NCI-H2196 treated with DMSO at 0.1 percent for 48 hours (cell line): ENCODE measurements around the gene KCNH3.
"Not testable (repeated sequence)": the region's sequence is repeated elsewhere in the genome, so short reads cannot be mapped to it uniquely, and the experiment has no call there.

ENCODE experiments used
- DNase-seq: peaks from one replicate; lab custom pipeline; 2025; ENCODE audit not compliant: unreplicated experiment; lab: John Stamatoyannopoulos, UW

The KCNH3 gene, protein sequence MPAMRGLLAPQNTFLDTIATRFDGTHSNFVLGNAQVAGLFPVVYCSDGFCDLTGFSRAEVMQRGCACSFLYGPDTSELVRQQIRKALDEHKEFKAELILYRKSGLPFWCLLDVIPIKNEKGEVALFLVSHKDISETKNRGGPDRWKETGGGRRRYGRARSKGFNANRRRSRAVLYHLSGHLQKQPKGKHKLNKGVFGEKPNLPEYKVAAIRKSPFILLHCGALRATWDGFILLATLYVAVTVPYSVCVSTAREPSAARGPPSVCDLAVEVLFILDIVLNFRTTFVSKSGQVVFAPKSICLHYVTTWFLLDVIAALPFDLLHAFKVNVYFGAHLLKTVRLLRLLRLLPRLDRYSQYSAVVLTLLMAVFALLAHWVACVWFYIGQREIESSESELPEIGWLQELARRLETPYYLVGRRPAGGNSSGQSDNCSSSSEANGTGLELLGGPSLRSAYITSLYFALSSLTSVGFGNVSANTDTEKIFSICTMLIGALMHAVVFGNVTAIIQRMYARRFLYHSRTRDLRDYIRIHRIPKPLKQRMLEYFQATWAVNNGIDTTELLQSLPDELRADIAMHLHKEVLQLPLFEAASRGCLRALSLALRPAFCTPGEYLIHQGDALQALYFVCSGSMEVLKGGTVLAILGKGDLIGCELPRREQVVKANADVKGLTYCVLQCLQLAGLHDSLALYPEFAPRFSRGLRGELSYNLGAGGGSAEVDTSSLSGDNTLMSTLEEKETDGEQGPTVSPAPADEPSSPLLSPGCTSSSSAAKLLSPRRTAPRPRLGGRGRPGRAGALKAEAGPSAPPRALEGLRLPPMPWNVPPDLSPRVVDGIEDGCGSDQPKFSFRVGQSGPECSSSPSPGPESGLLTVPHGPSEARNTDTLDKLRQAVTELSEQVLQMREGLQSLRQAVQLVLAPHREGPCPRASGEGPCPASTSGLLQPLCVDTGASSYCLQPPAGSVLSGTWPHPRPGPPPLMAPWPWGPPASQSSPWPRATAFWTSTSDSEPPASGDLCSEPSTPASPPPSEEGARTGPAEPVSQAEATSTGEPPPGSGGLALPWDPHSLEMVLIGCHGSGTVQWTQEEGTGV

DNA sequence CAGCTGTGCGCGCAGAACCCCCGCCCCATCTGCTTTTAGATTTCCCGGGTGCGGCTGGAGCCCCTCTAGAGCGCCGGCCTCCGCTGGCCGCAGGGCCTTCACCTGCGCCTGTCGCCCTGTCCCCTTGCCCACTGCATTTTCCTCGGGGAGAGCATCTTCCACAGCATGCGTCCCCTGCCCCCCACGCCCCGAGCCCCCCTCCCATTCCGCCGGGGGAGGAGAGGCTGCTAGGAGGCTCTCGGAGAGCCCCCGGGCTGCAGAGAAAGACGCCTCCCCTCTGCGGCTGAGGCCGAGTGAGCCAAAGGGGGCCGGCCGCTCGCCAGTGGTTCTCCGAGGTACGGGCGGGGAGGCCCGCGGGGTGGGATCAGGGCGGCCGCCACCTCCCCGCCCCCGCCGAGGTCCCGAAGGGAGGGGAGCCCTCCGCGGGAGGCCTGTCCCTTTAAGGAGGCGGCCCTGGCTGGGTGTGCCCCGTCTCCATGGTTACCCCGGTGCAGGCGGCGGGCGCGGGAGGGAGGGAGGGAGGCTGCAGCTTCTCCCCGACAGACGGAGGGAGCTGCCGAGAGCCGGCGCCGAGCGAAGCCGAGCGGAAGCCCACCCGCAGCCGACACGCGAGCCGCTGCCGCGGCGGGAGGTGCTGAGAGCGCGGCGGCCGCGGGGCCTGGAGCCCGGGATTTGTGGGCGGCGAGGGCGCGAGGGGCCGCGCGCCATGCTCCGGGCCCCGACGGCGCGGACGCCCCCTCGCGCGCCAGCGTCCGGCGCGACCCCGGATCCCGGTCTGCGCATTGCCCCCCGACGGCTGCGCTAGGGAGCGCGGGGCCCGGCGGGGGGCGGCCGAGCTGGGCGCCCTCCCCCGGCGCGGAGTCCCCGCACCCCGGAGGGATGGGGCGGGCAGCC lies at the start of gene KCNH3:
KCNH3 (plus strand) TSS at position 521 of the 894 bp plus-strand sequence. CDS start 387 bp downstream, outside the sequence.
- peak; percentile 65 for DNase-seq

DNA sequence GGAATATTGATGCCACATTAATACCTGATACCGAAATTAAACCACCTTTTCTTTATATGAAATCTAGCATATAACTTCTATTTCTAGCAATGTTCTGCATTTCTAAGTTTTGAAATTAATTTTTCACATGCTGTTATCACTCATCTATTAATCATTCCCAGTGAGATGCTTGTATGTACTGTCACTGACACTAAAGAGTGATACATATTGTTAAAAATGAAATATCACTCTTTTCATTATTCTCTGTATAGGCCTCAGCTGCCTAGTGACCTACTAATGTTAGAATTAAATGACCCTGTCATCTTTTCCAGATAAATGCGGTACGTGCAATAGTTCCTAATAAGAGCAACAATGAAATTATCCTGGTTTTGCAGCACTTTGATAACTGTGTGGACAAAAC lies 49.7 kb upstream of the KCNH3 start:
- no peak for DNase-seq

DNA sequence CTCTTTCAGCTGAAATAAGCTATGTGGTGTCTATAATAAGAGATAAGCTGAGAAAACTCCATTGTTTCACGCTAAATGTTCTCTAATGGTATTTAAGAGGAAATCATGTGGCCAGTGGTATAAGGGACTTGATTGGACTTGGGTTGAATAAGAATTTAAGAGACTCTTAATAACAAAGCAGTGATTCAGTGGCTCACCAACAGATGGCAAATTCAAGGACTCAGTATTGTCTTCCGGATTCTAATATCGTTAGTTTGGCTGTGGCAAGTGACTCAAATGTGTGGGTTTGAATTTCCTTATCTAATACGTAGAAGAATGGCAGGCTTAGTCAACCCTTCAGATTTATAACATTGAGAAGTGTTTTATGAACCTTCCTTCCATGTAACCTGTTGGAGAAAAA lies 49.1 kb upstream of the KCNH3 start:
- DNase-seq = no peak

DNA sequence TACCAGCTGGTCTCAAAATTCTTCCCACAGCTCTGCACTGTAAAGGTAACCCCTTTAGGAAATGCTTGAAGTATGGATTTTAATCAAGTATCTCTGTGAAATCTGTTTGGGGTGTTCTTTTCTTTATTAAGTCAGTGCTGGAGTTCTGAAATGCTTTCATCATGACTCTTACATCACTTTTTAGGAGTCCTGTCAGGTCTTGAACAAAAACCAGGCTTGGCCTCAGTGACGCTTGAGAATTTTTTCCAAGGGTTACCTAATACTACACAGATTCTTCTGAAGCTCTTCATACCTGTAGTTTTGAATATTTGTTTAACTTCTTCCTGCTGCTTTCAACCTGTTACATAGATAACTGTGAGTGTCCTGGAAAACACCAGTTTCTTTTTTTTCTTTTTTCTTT lies 47.0 kb upstream of the KCNH3 start:
- no peak for DNase-seq

DNA sequence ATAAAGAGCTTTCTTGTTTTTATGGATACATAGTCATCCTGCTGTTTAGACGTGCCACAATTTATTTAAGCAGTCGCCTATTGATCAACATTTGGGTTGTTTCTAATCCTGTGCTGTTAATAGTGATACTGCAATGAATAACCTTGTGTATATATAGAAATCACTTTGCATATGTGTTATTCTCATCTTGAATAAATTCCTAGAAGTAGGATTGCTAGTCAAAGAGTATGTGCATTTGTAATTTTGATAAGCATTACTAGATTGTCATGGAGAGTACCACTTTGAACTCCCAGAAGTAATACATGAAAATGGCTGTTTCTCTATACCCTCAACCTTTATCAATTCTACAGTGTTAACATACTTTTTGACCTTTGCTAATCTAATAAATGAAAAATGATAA lies 44.9 kb upstream of the KCNH3 start:
- no peak for DNase-seq

DNA sequence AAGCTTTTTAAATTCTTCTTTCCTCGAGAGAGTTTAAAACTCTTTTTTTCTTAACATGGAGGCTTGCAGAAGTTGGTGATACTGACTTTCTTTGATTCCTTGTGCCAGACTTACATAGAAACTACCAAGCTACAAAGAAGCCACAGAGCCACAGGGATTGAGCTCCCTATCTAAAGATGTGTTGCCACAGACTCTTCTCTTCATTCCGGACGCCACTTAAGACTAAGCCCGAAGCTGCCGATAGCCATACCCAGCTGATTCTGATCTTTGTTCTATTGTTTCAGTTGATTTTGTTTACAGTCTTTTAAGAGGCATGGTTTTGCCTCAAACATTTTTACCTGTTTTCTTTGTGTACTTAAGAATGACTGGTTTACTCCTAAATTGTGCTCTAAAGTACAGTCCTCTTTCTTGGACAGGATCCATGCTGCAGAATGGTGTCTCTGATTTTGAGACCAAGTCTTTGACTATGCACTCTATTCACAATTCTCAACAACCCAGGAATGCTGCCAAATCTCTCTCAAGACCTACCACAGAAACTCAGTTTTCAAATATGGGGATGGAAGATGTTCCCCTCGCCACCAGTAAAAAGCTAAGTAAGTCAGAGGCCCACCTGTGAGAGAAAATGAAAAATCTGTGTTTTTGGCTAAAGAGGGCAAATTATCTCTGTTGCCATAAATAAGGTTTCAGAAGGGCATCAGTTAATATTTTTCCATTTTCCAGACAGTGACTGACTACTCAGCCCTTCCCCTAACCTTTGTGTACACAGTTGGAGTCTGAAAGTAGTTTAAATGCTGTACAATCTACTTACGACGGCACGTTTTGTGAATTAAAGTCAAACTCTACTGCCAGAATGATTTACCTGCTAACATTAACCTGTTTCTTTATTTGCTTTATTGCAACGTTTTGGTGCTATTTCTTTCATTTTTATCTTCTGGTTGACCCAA lies 42.1 kb upstream of the KCNH3 start:
- DNase-seq = no peak

DNA sequence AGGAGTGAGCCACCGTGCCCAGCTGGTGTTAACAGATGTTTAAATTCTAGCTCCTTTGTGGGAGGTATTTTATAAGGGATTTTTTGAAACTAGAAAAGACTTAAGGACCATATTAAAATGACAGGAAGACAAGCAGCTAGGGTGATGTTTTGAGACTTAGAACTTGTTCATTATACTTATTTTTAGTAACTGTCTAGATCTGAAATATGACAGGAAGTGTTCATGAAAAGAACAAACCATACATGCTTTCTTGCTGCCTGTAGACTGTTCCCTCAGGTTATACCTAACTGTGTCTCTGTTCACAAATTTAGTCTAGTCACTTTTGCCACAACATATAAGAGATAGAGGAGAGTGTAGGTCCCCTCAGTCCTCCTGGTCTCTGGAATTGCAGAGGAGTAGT lies 36.9 kb upstream of the KCNH3 start:
- no peak for DNase-seq

DNA sequence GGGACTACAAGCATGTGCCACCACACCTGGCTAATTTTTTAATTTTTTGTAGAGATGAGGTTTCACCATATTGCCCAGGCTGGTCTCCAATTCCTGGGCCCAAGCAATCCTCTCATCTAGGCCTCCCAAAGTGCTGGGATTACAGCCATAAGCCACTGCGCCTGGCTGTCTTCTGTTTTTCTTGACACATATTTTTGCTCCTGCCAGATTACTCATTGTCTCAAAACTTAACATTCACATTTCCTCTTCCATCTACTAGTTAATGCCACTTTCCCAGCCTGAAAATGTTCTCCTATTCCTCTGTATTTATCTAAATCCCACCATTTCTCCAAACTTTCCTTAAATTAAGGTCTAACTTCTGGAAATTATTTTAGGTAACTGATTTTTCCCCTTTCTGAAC lies 36.2 kb upstream of the KCNH3 start:
- DNase-seq = no peak

DNA sequence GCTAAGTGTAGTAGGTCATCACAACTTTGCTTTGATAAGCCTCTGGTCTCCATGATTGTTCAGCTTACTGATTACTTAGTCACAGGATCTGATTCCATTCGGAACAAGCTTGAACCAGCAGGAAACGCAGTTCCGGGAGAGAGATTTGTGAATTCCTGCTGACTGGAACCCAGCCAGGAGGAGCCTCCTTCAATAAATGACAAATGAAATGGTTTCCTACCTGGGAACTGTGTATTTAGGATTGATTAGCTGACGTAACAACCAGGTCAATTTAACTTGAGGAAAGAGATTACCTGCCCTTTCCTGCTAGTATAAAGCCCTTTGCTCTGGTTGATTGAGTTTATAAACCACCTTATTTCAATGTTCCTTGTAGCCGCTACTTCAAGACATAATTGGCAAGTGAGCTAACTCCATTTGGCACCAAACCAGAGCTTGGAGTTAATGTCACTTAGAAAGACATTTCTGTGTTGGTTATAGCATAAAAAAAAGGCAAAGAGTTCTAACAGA lies 35.1 kb upstream of the KCNH3 start:
- no peak for DNase-seq

DNA sequence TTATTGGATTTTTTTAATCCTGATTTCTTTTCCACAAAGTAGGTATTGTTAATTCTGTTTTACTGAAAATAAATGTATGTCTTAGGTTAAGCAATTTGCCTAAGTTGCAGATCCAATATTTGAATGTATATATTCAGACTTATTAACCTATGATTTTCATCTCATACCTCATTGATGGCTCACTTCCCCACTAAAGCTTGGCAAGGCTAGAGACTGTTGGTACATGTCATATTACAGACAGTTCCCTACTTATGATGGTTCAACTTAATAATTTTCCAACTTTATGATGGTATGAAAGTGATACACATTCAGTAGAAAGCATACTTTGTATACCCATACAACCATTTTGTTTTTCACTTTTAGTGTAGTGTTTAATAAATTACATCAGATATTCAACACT lies 33.2 kb upstream of the KCNH3 start:
- no peak for DNase-seq

DNA sequence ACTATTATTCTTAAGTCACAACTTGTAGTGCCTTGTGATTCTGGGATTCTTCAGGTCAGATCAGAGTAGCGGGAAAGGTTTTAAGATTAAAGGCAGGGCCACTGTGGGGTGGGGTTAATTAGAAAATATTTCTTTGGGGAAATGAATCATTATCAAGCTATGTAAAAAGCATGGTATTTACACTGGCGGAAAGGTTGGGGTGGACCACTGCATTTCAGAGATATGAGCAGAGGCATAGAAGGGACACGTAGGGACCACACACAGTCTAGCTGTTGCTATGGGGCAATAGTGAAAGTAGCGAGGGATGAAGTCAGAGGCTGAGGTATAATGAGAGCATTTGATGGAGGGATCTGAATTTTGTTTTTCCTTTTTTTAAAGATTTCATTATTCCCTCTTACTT lies 31.7 kb upstream of the KCNH3 start:
- DNase-seq = no peak

DNA sequence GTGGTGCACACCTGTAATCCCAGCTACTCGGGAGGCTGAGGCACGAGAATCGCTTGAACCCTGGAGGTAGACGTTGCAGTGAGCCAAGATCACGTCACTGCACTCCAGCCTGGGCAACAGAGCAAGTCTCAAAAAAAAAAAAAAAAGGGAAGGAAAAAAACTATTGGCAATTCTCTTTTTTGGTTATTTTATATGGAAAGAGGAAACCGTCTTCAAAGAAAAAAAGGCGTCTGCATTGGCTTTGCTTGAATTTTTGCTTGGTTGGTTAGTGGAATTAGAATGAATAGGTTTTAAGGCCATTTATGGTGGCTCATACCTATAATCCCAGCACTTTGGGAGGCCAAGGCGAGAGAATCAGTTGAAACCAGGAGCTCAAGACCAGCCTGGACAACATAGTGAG lies 29.1 kb upstream of the KCNH3 start:
- DNase-seq = not testable (repeated sequence)

DNA sequence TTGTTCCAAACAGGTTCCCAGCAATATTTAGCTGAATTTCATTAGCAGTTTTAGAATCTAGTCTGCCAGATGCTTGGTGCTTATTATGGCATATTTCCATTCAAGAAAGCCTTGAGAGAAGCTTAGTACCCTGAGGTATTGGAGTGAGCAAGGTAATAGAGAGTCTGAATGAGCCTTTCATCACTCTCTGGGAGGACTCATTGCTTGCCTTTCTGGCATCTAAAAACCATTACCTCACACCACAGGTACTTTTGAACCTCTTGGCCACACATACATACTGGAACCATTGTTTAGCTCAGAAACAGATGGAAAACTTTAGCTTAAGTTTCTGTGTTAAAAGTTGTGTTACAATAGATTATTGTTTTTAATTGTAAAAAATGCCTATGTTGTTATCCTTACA lies 27.4 kb upstream of the KCNH3 start:
- no peak for DNase-seq

DNA sequence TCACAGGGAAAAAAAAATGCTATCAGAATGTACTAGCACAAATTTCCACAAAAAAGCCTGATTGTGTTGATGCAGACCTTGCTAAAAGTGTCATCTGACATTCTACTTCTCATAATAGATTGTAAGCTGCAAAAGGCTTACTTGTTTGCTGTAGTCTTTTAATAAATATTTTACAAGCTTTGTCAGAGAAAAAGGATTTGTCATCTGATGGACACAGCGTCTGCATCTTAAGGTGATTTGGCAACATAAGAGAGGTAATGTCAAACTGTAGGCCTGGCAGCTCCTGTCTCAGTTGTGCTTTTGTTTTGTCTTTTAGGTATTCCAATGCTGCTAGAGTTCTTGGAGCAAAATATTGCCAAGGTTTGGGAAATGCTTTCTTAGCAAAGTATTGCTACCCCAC lies 26.3 kb upstream of the KCNH3 start:
- DNase-seq = no peak

DNA sequence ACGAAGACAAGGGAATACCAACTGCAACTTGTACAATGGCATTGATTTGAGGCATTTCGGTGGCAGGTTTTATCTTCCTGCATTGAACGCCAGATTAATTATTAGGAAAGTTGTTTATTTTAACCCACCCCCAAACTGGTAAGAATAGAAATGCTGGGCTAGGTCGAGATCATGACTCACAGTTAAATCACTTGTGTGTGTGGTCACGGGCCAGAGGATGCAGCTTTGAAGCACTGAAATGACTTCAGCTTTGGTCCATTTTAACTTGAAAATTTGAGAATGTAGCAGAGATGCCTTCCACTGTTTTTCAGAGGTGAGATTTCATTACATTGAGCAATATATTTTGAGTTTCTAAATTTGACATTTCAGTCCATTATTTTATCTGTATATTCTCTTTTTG lies 23.6 kb upstream of the KCNH3 start:
- no peak for DNase-seq

DNA sequence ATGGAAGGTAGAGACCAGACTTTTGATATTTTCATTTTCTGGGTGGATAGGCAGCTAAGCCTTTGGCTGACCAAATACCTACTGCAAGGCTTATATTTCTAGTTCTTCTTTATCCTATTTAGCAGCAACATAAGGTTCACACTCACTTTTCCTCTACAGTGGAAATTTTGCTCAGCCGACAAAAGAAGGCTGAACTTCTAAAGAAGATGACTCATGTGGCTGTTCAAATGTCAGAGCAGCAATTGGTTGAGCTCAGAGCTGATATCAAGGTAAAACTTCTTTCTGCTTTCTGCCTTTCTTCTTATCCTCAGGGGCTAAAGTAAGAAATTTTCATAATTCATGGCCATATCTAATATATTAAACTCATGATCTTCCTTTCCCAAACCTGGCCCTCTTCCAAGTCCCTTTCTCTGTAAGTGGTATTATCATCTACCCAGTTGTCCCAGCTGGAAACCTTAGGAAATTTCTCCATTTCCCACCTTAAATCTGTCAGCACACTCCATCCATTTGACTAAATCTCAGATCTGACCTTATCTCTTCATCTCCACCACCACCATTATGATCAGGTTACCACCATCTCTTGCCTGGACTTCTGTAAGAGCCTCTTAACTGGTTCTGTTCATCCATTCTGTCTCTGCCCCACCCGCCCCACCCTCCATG lies 19.8 kb upstream of the KCNH3 start:
- no peak for DNase-seq

DNA sequence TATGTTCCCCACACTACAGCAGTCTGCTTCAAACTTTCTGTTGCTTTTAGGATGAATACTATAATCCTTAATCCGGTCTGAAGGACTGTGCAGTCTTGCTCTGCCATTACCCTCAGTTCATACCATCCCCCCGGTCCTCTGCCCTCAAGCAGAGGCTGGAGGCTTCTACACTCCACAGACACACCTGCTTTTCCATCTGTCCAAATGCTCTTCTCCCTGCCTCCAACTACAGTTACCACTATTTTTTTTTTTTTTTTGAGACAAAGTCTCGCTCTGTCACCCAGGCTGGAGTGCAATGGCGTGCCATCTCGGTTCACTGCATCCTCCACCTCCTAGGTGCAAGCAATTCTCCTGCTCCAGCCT lies 19.3 kb upstream of the KCNH3 start:
- no peak for DNase-seq

DNA sequence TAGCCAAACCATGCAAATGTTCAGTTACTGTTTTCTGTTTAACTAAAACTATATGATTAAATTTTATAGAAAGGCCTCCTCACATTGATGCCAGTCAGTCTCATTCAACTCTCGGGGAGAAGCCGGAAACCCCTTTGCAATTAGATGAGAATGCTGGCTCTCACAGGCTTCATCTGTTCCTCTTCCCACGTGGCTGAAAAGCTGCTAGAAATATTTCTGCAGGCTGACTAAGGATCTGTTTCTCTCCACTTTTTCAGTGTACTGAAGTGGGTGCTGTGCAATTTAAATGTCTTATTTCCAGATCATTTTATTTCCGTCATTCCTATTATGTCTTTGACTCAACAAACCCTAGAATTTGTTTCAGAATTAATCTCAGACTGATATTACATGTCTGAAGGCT lies 17.4 kb upstream of the KCNH3 start:
- DNase-seq = no peak

DNA sequence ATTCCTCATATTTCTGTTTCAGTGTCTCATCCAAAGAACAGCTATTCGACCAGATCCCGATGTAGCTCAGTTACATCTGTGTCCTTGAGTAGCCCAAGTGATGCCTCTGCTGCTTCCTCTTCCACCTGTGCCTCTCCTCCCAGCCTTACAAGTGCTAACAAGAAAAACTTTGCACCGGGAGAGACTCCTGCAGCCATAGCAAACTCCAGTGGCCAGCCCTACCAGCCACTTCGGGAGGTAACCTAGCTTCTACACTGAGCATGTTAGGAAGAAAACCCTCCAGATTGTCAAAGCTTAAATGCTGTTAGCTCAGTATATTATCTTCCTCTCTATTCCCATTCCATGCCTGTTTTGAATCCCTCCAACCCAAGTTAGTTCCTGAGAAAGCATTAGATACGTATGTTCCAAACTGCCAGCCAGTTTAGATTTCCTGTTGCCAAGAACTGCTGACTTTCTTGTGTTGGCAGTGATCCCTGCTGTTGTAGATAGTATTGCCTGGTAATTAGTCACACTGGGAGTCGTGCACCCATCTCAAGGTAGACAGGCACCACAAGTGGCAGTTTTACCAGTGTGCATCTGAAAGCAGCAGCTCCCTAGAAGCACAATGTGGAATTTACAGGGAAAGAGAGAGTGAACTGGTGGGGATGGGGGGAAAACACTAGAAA lies 14.0 kb upstream of the KCNH3 start:
- no peak for DNase-seq
